DND-41 (cell line): ENCODE measurements around the gene SEC31A.

Experiments
- CTCF ChIP-seq: IDR thresholded peaks from 2 replicates; pipeline ENCODE4 v1.5.1; 2012; ENCODE audit warnings: borderline replicate concordance, low read length, moderate library complexity, mild to moderate bottlenecking; ENCODE audit not compliant: poor library complexity, severe bottlenecking; ENCODE audit errors: extremely low read depth
- EZH2 ChIP-seq: IDR thresholded peaks from 3 replicates; pipeline ENCODE4 v1.6.1; 2012; ENCODE audit warnings: borderline replicate concordance, low read depth, mild to moderate bottlenecking, moderate library complexity, low read length, inconsistent platforms; ENCODE audit not compliant: severe bottlenecking

- TF ChIP-seq CTCF (no peak), EZH2 (no peak)
Measured at GRCh38 chr4:82839624-82840023, 51.3 kb downstream of the SEC31A start.
